Left renal cortex interstitium (tissue), 4 donors: ENCODE data around the gene CACNB2. TPM values are rescaled to one million over a fixed set of nuclear protein-coding genes. Genes with fewer than 3 reads are reported as not detected.
A peak's percentile ranks its signal among the peaks of the same experiment; 100 is the strongest.
"Not testable (repeated sequence)": the region's sequence is repeated elsewhere in the genome, so short reads cannot be mapped to it uniquely, and the experiment has no call there.

ENCODE experiments used
- DNase-seq, 4 donors: peaks; one replicate each; pipeline ENCODE4 v3.0.0-alpha.2; 2013; ENCODE audit warnings: low read depth in 4 of 4, low spot score in 2 of 4, missing footprints in 1 of 4
- polyA plus RNA-seq, 4 donors: library from polyadenylated mRNA; unstranded; fragments of 120-200 nt; gene quantifications; one replicate each; pipeline ENCODE4 v1.2.1, GENCODE V29; 2013; ENCODE audit not compliant: insufficient read length in 4 of 4

Gene CACNB2
- polyA plus RNA-seq, 4 donors, result 2.4 to 6.0 (median 4.4) TPM

- no peak for DNase-seq
Observed at GRCh38 chr10:18196806-18197550, 56.8 kb downstream of the CACNB2 start.

- DNase-seq, result no peak
Observed at GRCh38 chr10:18197706-18198105, 57.5 kb downstream of the CACNB2 start.

GRCh38 chr10:18201877-18202276 lies 61.7 kb downstream of the CACNB2 start:
- no peak for DNase-seq

GRCh38 chr10:18202680-18203460 lies 62.6 kb downstream of the CACNB2 start:
- DNase-seq, result no peak

- DNase-seq, result no peak
Observed at GRCh38 chr10:18203471-18203870, 63.2 kb downstream of the CACNB2 start.

- no peak for DNase-seq
Observed at GRCh38 chr10:18204039-18204835, 64.0 kb downstream of the CACNB2 start.

DNA sequence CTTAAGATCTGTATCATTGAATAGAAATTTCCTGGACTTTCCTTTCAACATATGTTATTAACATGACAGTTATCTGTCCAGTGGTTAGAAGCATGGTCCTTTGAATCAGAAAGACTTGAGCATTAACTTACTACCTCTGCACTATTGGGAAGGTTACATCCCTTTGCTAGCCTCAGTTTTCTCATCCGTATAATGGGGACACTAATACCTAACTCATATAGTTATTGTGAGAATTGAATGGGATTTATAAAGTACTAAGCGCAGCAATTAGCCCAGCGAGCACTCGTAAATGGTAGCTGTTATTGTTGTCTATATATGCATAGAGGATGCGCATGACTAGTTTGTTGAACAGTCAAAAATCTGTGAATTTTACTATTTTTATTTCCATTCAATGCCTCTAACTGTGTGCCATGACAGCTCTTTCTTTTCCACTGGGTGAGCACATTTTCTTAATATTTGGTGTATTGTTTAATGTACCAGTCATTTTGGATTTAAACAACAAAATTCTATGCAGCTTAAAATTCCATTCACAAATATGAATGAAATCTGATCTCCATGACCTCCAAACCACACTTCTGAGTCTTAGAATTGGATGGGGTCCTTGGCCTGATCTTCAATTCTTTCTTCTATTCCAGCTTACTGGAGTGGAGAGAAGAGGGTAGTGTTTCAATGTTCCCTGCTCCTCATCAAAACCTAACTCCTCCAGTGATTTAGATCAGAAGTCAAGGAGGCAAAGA lies 65.0 kb downstream of the CACNB2 start:
- no peak for DNase-seq

- not testable (repeated sequence) for DNase-seq
Observed at GRCh38 chr10:18208186-18208585, 68.0 kb downstream of the CACNB2 start.

- no peak for DNase-seq
Observed at GRCh38 chr10:18209241-18209640, 69.0 kb downstream of the CACNB2 start.

DNA sequence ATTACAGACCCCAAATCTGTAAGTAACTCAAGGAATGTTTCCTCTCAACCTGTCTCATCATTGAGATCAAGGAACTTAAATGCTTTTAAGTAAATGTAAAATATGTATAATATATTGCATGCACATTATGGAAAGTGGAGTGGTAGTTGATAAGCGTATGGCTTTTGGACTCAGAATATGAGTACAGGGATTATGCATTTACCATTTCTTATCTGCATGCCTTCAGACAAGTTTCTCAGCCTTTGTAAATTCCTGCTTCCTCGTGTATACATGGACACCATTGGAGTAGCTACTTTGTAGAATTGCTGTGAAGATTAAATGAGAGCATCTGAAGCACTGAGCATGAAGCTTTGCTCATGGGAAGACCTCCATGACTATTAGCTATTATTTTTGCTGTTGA lies 70.5 kb downstream of the CACNB2 start:
- no peak for DNase-seq

DNA sequence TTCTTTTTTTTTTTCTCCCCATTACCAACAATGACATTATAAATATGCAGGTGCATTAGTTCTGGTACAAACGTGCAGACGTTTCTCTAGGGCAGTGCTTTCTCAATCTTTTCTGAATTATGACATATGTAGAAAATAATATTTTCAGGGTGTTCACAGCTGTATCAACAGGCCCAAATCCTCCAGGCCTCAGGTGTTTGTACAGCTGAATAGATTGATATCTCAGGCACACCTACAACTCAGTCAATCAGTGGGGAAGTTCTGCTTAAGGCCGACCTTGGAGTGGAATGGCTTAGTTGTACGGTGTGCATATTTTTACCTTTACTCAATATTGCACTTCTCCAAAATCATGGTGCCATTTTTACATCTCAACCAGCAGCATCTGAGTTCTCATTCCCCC lies 71.6 kb downstream of the CACNB2 start:
- DNase-seq, result no peak

- DNase-seq, result no peak
Observed at GRCh38 chr10:18213271-18213670, 73.0 kb downstream of the CACNB2 start.

- DNase-seq, result peak in 2 of 4 donors; percentile 26 to 50
Observed at GRCh38 chr10:18214691-18215563, 74.7 kb downstream of the CACNB2 start.

DNA sequence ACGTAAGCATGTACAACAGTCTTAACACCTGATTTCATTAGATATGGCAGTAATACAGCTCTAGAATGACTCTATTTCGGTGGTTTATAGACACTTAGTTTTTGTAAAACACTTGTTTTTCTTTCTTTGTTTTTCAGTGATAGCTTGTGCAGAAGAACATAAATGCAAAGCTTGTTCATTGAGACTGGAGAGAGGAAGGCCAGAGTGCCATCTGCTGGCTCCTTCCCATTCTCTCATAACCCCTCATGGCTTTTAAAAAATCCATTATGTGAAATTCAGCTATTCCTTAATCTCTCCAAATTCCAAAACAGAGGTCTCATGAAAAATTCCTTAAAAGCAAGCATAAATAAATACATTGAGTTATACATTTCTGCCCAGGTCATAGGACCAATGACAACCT lies 76.3 kb downstream of the CACNB2 start:
- DNase-seq, result no peak

DNA sequence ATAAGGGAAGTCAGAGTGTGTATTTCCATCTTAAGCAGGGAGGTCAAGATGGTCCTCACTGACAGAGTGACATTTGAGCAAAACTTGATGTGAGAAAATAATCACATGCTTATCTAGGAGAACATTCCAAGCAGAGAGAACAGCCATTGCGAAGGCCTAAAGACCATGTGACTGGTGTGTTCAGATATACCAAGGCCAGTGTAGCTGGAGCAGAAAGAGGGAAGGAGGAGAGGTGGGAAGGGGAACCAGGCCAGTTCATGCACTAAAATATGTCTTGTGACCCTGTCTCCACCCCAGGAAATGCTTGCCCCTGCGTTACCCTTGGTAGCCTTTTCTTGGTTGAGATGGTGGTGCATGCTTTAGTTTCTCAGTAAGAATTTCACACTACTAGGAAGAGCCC lies 77.4 kb downstream of the CACNB2 start:
- no peak for DNase-seq

GRCh38 chr10:18219146-18219545 lies 78.9 kb downstream of the CACNB2 start:
- no peak for DNase-seq

DNA sequence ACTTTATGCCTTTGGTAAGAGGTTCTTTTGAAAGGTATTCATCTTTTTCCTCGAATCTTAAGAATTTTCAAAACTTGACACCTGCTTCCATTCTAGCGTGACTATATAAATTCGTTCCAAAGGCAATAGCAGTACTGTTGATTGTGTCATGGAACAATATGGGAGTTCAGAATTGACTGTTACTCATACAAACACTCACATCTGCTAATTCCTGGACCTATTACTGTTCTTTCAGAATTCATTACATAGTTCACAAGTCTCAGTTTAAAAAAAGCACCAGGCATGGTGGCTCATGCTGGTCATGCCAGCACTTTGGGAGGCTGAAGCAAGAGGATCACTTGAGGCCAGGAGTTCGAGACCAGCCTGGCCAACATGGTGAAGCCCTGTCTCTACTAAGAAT lies 80.9 kb downstream of the CACNB2 start:
- no peak for DNase-seq

DNA sequence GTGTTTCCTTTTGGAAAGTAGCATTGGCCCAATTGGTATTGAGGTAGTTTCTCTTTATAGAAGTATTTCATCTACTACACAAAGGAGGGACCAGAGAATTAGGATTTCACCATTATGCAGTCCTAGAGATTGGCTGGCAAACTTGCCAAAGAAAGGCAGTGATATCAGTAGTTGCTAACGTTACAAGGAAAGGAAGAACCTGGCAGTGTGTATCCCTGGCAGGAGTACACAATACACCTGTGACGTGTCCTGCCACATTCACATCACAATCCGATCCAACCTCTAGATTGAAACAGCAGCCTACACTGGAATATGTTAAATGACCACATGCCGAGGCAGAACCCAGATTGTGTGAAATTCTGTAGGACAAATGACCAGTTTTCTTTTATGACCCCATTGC lies 81.7 kb downstream of the CACNB2 start:
- DNase-seq, result no peak

GRCh38 chr10:18222866-18223265 lies 82.6 kb downstream of the CACNB2 start:
- no peak for DNase-seq

DNA sequence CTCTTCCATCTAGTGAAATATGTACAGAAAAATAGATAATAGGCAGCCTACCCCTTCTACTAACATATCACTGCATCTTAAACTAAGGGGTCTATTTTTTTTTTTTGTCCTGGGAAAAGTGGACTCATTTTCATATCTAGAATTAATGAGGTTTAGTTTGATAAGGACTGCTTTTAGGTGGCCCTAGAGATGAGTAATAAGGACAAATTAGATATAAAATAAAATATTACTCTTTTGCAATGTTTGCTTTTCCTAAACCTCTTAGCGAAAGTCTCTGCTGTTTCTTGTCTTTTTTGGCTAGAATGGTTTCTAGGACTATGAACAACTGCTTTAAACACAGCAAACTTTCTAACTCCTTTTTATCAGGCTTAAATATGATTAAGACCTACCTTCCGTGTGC lies 83.7 kb downstream of the CACNB2 start:
- DNase-seq, result no peak
